HEK293 (cell line): ENCODE data around the gene IARS2.

Experiments used
- SP2 ChIP-seq: fragments of 450-650 bp; formaldehyde crosslinking; IDR thresholded peaks from 2 replicates; pipeline ENCODE4 v1.5.1; 2016; ENCODE audit warnings: missing biosample characterization, missing genetic modification characterization
- TF ChIP-seq, protein P1 (sequence below): fragments of 450-650 bp; formaldehyde crosslinking; IDR thresholded peaks from 2 replicates; pipeline ENCODE4 v1.5.1; 2016; ENCODE audit warnings: missing biosample characterization, missing genetic modification characterization
- TF ChIP-seq, protein P2 (sequence below): fragments of 450-650 bp; formaldehyde crosslinking; IDR thresholded peaks from 2 replicates; pipeline ENCODE4 v1.5.1; 2016; ENCODE audit warnings: missing biosample characterization, missing genetic modification characterization
- TF ChIP-seq, protein P3 (sequence below): fragments of 450-650 bp; formaldehyde crosslinking; IDR thresholded peaks from 2 replicates; pipeline ENCODE4 v1.5.1; 2016; ENCODE audit warnings: missing biosample characterization, missing genetic modification characterization

DNA sequence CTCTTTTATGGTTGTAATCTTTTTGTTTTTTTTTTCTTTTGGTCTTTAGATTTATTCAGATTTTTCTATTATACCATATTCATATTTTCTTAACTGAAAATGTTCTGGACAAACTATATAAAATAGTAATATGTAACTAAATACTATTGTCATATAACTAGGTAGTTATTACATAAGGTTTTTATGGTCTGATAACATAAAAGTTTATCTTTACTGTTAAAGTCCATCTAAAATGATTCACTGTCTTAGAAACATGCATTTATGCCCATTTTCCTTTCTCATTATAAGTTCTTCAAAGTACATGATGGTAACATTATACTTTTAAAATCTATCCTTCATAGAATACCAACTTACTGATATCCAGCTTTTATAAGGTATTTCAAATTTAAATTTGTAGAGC lies 29.1 kb downstream of the IARS2 start:
- TF ChIP-seq, protein P1, sequence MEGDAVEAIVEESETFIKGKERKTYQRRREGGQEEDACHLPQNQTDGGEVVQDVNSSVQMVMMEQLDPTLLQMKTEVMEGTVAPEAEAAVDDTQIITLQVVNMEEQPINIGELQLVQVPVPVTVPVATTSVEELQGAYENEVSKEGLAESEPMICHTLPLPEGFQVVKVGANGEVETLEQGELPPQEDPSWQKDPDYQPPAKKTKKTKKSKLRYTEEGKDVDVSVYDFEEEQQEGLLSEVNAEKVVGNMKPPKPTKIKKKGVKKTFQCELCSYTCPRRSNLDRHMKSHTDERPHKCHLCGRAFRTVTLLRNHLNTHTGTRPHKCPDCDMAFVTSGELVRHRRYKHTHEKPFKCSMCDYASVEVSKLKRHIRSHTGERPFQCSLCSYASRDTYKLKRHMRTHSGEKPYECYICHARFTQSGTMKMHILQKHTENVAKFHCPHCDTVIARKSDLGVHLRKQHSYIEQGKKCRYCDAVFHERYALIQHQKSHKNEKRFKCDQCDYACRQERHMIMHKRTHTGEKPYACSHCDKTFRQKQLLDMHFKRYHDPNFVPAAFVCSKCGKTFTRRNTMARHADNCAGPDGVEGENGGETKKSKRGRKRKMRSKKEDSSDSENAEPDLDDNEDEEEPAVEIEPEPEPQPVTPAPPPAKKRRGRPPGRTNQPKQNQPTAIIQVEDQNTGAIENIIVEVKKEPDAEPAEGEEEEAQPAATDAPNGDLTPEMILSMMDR (tag by site-specific recombination) = no peak
- TF ChIP-seq, protein P2, sequence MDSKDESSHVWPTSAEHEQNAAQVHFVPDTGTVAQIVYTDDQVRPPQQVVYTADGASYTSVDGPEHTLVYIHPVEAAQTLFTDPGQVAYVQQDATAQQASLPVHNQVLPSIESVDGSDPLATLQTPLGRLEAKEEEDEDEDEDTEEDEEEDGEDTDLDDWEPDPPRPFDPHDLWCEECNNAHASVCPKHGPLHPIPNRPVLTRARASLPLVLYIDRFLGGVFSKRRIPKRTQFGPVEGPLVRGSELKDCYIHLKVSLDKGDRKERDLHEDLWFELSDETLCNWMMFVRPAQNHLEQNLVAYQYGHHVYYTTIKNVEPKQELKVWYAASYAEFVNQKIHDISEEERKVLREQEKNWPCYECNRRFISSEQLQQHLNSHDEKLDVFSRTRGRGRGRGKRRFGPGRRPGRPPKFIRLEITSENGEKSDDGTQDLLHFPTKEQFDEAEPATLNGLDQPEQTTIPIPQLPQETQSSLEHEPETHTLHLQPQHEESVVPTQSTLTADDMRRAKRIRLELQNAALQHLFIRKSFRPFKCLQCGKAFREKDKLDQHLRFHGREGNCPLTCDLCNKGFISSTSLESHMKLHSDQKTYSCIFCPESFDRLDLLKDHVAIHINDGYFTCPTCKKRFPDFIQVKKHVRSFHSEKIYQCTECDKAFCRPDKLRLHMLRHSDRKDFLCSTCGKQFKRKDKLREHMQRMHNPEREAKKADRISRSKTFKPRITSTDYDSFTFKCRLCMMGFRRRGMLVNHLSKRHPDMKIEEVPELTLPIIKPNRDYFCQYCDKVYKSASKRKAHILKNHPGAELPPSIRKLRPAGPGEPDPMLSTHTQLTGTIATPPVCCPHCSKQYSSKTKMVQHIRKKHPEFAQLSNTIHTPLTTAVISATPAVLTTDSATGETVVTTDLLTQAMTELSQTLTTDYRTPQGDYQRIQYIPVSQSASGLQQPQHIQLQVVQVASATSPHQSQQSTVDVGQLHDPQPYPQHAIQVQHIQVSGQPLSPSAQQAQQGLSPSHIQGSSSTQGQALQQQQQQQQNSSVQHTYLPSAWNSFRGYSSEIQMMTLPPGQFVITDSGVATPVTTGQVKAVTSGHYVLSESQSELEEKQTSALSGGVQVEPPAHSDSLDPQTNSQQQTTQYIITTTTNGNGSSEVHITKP (tag by site-specific recombination) = no peak
- no peak for TF ChIP-seq SP2
- TF ChIP-seq, protein P3, sequence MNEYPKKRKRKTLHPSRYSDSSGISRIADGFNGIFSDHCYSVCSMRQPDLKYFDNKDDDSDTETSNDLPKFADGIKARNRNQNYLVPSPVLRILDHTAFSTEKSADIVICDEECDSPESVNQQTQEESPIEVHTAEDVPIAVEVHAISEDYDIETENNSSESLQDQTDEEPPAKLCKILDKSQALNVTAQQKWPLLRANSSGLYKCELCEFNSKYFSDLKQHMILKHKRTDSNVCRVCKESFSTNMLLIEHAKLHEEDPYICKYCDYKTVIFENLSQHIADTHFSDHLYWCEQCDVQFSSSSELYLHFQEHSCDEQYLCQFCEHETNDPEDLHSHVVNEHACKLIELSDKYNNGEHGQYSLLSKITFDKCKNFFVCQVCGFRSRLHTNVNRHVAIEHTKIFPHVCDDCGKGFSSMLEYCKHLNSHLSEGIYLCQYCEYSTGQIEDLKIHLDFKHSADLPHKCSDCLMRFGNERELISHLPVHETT (tag by site-specific recombination) = no peak
